HCT116 (cell line): ENCODE measurements around the gene HMCN1. TPM values are rescaled to one million over a fixed set of nuclear protein-coding genes. Genes with fewer than 3 reads are reported as not detected.

ENCODE experiments used
- ATAC-seq: fragments of 200-7000 bp; cut with Tn5 transposase; 2 replicates; pipeline ENCODE4 v1.9.1; 2020; ENCODE audit warnings: mild to moderate bottlenecking, moderate library complexity
- BruUV-seq: library from RNA; stranded (reverse); fragments of 400-500 nt; replicated peaks from 2 replicates; lab custom pipeline; 2021; lab: Mats Ljungman, UMichigan
- CTCF ChIA-PET: fragments of 300-600 bp; sonication (Branson Sonifier 250); formaldehyde crosslinking; loops from one replicate; lab custom pipeline; 2021; ENCODE audit warnings: antibody characterized with exemption; lab: Charles Lee
- POLR2A ChIA-PET: fragments of 300-600, 350-600 bp; sonication (Branson Sonifier 250); formaldehyde crosslinking; loops from one replicate; lab custom pipeline; 2021; ENCODE audit warnings: antibody characterized with exemption; lab: Charles Lee
- RAD21 ChIA-PET, 2 experiments: fragments of 300-600 bp; sonication (Branson Sonifier 250); formaldehyde crosslinking; loops; one replicate each; lab custom pipeline; 2023; ENCODE audit warnings: low total read pairs in 2 of 2; ENCODE audit not compliant: uncharacterized antibody in 2 of 2, unreplicated experiment in 2 of 2, low non-redundant PET in 1 of 2; lab: Charles Lee
- DNase-seq: peaks from one replicate; pipeline ENCODE4 v3.0.0-alpha.2; 2010; ENCODE audit warnings: low read depth, low spot score
- H2AFZ ChIP-seq: fragments of 200-600 bp; shearing (Covaris generic), sonication (generic); 2 replicates; pipeline ENCODE4 v1.6.1; 2017; ENCODE audit warnings: low read depth, mixed run types, mixed read lengths, antibody characterized with exemption, low read length; ENCODE audit not compliant: poor library complexity, severe bottlenecking
- H3K27ac ChIP-seq: 2 replicates; pipeline ENCODE4 v1.5.1; 2012; ENCODE audit warnings: low read depth, low read length
- H3K27me3 ChIP-seq: fragments of 200-600 bp; sonication (generic); 2 replicates; pipeline ENCODE4 v1.6.1; 2016; ENCODE audit warnings: mixed run types, low read length, mixed read lengths; ENCODE audit not compliant: insufficient read depth
- H3K36me3 ChIP-seq, 2 experiments: fragments of 200-500 bp in 1 of 2; fragments of 200-600 bp in 1 of 2; sonication (Bioruptor generic) in 1 of 2; sonication (generic) in 1 of 2; 2 replicates each; pipeline versions ENCODE4 v1.5.1 to v1.6.1; 2014 to 2016; ENCODE audit warnings: low read length in 2 of 2, inconsistent platforms in 1 of 2, mixed read lengths in 1 of 2, mixed run types in 1 of 2; ENCODE audit not compliant: insufficient read depth in 2 of 2, control insufficient read depth in 1 of 2
- H3K4me1 ChIP-seq, 2 experiments: fragments of 200-600 bp in 1 of 2; sonication (generic) in 1 of 2; 2 replicates each; pipeline versions ENCODE4 v1.5.1 to v1.6.1; 2012 to 2017; ENCODE audit warnings: low read length in 2 of 2, inconsistent platforms in 1 of 2, mild to moderate bottlenecking in 1 of 2, mixed read lengths in 1 of 2, mixed run types in 1 of 2, moderate library complexity in 1 of 2; ENCODE audit not compliant: insufficient read depth in 2 of 2, control insufficient read depth in 1 of 2
- H3K4me2 ChIP-seq: fragments of 200-600 bp; sonication (generic); 2 replicates; pipeline ENCODE4 v1.6.1; 2017; ENCODE audit warnings: mixed run types, low read length, mixed read lengths
- H3K4me3 ChIP-seq, 2 experiments: fragments of 200-600 bp in 1 of 2; sonication (generic) in 1 of 2; replicated peaks in 1 of 2; 2 replicates each; pipeline ENCODE4 v1.5.1; 2011 to 2016; ENCODE audit warnings: low read length in 2 of 2, control low read depth in 1 of 2, low read depth in 1 of 2, mild to moderate bottlenecking in 1 of 2, mixed read lengths in 1 of 2, mixed run types in 1 of 2
- H3K79me2 ChIP-seq: fragments of 200-600 bp; sonication (generic); 2 replicates; pipeline ENCODE4 v1.6.1; 2017; ENCODE audit warnings: mild to moderate bottlenecking, mixed run types, low read length, moderate library complexity, mixed read lengths; ENCODE audit not compliant: insufficient read depth
- H3K9ac ChIP-seq: fragments of 200-600 bp; sonication (generic); 2 replicates; pipeline ENCODE4 v1.6.1; 2016; ENCODE audit warnings: low read length, mixed read lengths
- H3K9me2 ChIP-seq: fragments of 200-600 bp; sonication (generic), shearing (Covaris generic); 2 replicates; pipeline ENCODE4 v1.6.1; 2017; ENCODE audit warnings: mixed run types, mild to moderate bottlenecking, moderate library complexity; ENCODE audit not compliant: insufficient read depth
- H3K9me3 ChIP-seq, 2 experiments: fragments of 200-500 bp in 1 of 2; fragments of 200-600 bp in 1 of 2; sonication (Bioruptor generic) in 1 of 2; sonication (generic) in 1 of 2; 2 replicates each; pipeline ENCODE4 v1.6.1; 2014 to 2017; ENCODE audit warnings: low read length in 2 of 2, mixed read lengths in 2 of 2, inconsistent platforms in 1 of 2, low read depth in 1 of 2, mild to moderate bottlenecking in 1 of 2, mixed run types in 1 of 2, moderate library complexity in 1 of 2; ENCODE audit not compliant: control insufficient read depth in 1 of 2, insufficient read depth in 1 of 2
- H4K20me1 ChIP-seq: fragments of 200-600 bp; sonication (generic), shearing (Covaris generic); 2 replicates; pipeline ENCODE4 v1.6.1; 2017; ENCODE audit warnings: mixed run types, mild to moderate bottlenecking, moderate library complexity; ENCODE audit not compliant: insufficient read depth
- CBX3 ChIP-seq: IDR thresholded peaks from 2 replicates; pipeline ENCODE4 v1.6.1; 2012; ENCODE audit warnings: low read depth
- CTCF ChIP-seq, 3 experiments: fragments of 200-600 bp in 1 of 3; sonication (generic) in 1 of 3; IDR thresholded peaks in 2 of 3; conservative IDR thresholded peaks in 1 of 3; 2 replicates each; pipeline ENCODE4 v1.5.1; 2012 to 2017; ENCODE audit warnings: low read depth in 2 of 3, low read length in 2 of 3, antibody characterized with exemption in 1 of 3, borderline replicate concordance in 1 of 3, control low read depth in 1 of 3, mild to moderate bottlenecking in 1 of 3, mixed read lengths in 1 of 3, mixed run types in 1 of 3, moderate library complexity in 1 of 3; ENCODE audit not compliant: insufficient read depth in 1 of 3
- EGR1 ChIP-seq: IDR thresholded peaks from 2 replicates; pipeline ENCODE4 v1.6.1; 2012; ENCODE audit warnings: low read depth
- ELF1 ChIP-seq: IDR thresholded peaks from 2 replicates; pipeline ENCODE4 v1.6.1; 2012; ENCODE audit warnings: low read depth, borderline replicate concordance
- EZH2 ChIP-seq: fragments of 200-600 bp; sonication (generic); IDR thresholded peaks from 2 replicates; pipeline ENCODE4 v1.6.1; 2017; ENCODE audit warnings: antibody characterized with exemption, mixed run types
- JUND ChIP-seq: IDR thresholded peaks from 2 replicates; pipeline ENCODE4 v1.6.1; 2012
- MAX ChIP-seq: IDR thresholded peaks from 2 replicates; pipeline ENCODE4 v1.6.1; 2012
- REST ChIP-seq: IDR thresholded peaks from 2 replicates; pipeline ENCODE4 v1.6.1; 2012; ENCODE audit warnings: low read depth
- ZBTB33 ChIP-seq: IDR thresholded peaks from 2 replicates; pipeline ENCODE4 v1.6.1; 2011; ENCODE audit warnings: mild to moderate bottlenecking, low read length, moderate library complexity; ENCODE audit not compliant: insufficient replicate concordance; ENCODE audit errors: extremely low read depth
- intact Hi-C: fragments of 100-400 bp; cut with micrococcal nuclease; formaldehyde crosslinking; loops from 2 replicates; pipeline ENCODE4 v1.10.0; 2022
- total RNA-seq: library from RNA; stranded (reverse); gene quantifications from one replicate; pipeline ENCODE4 v1.2.1, GENCODE V29; 2021; ENCODE audit not compliant: unreplicated experiment

Gene HMCN1
- total RNA-seq, 1 experiment from 2014 or later, result 0.59 TPM

- Histone ChIP-seq H3K9ac (no peak overlapping the region), H3K4me2 (no peak overlapping the region), H3K4me1 (no peaks in the 10 kb centered on the region), H3K4me3 (no peak overlapping the region), H3K9me3 (no peaks in the 10 kb centered on the region), H3K9me2 (no peaks in the 10 kb centered on the region), H3K36me3 (no peaks in the 10 kb centered on the region), H3K79me2 (no peaks in the 10 kb centered on the region), H3K27me3 (no peaks in the 10 kb centered on the region), H3K27ac (no peak overlapping the region), H2AFZ (no peak overlapping the region), H4K20me1 (no peaks in the 10 kb centered on the region)
- DNase-seq (no peak), ATAC-seq (no peak)
- no peak for TF ChIP-seq REST
- no peak for TF ChIP-seq CBX3
- no peak for TF ChIP-seq ZBTB33
- TF ChIP-seq EZH2, result no peak
- no peak for TF ChIP-seq MAX
- no peak for TF ChIP-seq EGR1
- TF ChIP-seq JUND, result no peak
- no peak for TF ChIP-seq ELF1
- no peak for TF ChIP-seq CTCF (IDR thresholded peaks at IDR 0.05 in 2 of 3, conservative IDR thresholded peaks at IDR 0.05 in 1 of 3; ENCODE audit: borderline replicate concordance in 1 of 3, insufficient read depth in 1 of 3, low read depth in 2 of 3, low read length in 2 of 3)
- POLR2A ChIA-PET, result no interaction called here
- CTCF ChIA-PET, result no interaction called here
- no TSS peak for BruUV-seq
- RAD21 ChIA-PET, result no interaction called here
- intact Hi-C loops, result no loop called here
These were observed 379.3 kb downstream of the HMCN1 start for GRCh38 chr1:186113461-186113860.
